Vagina (tissue), 2 donors: ENCODE measurements around the gene FRY.

Source experiments
- CTCF ChIP-seq, 3 experiments: fragments of 450-650 bp in 2 of 3; fragments of 200-600 bp in 1 of 3; sonication (generic) in 1 of 3; IDR thresholded peaks; one replicate each; pipeline ENCODE4 v1.5.1; 2017 to 2019; ENCODE audit warnings: antibody characterized with exemption in 3 of 3, mild to moderate bottlenecking in 2 of 3, moderate library complexity in 2 of 3
- POLR2AphosphoS5 ChIP-seq, 2 donors: sonication (generic); formaldehyde crosslinking; IDR thresholded peaks; one replicate each; pipeline ENCODE4 v1.9.0; 2017; ENCODE audit warnings: antibody characterized with exemption in 2 of 2, mild to moderate bottlenecking in 2 of 2, low read depth in 1 of 2; ENCODE audit not compliant: insufficient read depth in 1 of 2

GRCh38 chr13:32282096-32282711, 250.6 kb downstream of the FRY start:
- TF ChIP-seq POLR2AphosphoS5 (IDR thresholded peaks at IDR 0.05; ENCODE audit: insufficient read depth in 1 of 2, low read depth in 1 of 2) = no peak
- no peak for TF ChIP-seq CTCF (IDR thresholded peaks at IDR 0.05)
